Calu3 (cell line): ENCODE measurements around the gene TPMT. TPM values are rescaled to one million over a fixed set of nuclear protein-coding genes. Genes with fewer than 3 reads are reported as not detected.

Experiments
- BruUV-seq: library from RNA; stranded (reverse); fragments of 400-500 nt; replicated peaks from 2 replicates; lab custom pipeline; 2021; lab: Mats Ljungman, UMichigan
- CTCF ChIA-PET: fragments of 300-600 bp; sonication (Branson Sonifier 250); formaldehyde crosslinking; loops from one replicate; lab custom pipeline; 2022; ENCODE audit warnings: antibody characterized with exemption; lab: Charles Lee
- DNase-seq: peaks from one replicate; pipeline ENCODE4 v3.0.0; 2022
- H3K27ac Mint-ChIP-seq: one replicate; pipeline ENCODE4 v1.8.0; 2022; ENCODE audit warnings: mixed read lengths; ENCODE audit not compliant: unreplicated experiment
- H3K27me3 Mint-ChIP-seq: one replicate; pipeline ENCODE4 v1.8.0; 2022; ENCODE audit warnings: mixed read lengths; ENCODE audit not compliant: unreplicated experiment
- H3K36me3 Mint-ChIP-seq: one replicate; pipeline ENCODE4 v1.8.0; 2022; ENCODE audit warnings: mild to moderate bottlenecking, moderate library complexity, mixed read lengths; ENCODE audit not compliant: insufficient read depth, unreplicated experiment
- H3K4me1 Mint-ChIP-seq: one replicate; pipeline ENCODE4 v1.8.0; 2022; ENCODE audit warnings: mild to moderate bottlenecking, low read depth, mixed read lengths; ENCODE audit not compliant: unreplicated experiment
- H3K4me3 Mint-ChIP-seq: one replicate; pipeline ENCODE4 v1.8.0; 2022; ENCODE audit warnings: mild to moderate bottlenecking, low read depth, moderate library complexity, mixed read lengths; ENCODE audit not compliant: unreplicated experiment
- H3K9me3 Mint-ChIP-seq: one replicate; pipeline ENCODE4 v1.8.0; 2022; ENCODE audit warnings: low read depth, mixed read lengths; ENCODE audit not compliant: unreplicated experiment
- CTCF ChIP-seq: fragments of 200-600 bp; IDR thresholded peaks from one replicate; pipeline ENCODE4 v1.8.0; 2022; ENCODE audit warnings: antibody characterized with exemption; ENCODE audit not compliant: unreplicated experiment
- intact Hi-C: fragments of 100-400 bp; cut with micrococcal nuclease; formaldehyde crosslinking; loops from one replicate; pipeline ENCODE4 v1.10.0; 2022; ENCODE audit not compliant: unreplicated experiment
- total RNA-seq: library from RNA; stranded (reverse); gene quantifications from 2 replicates; pipeline ENCODE4 v1.2.3, GENCODE V29; 2022

The TPMT gene
- total RNA-seq, 1 experiment from 2014 or later: 7.6 TPM

GRCh38 chr6:18187701-18188100 lies 32.8 kb upstream of the TPMT start:
- no peak overlapping the region for H3K27ac Mint-ChIP-seq
- H3K4me1 Mint-ChIP-seq: no peaks in the 10 kb centered on the region
- no TSS peak for BruUV-seq
- DNase-seq: no peak
- intact Hi-C loops: no loop called here
- no peak for TF ChIP-seq CTCF
- H3K4me3 Mint-ChIP-seq: no peak overlapping the region
- no peaks in the 10 kb centered on the region for H3K9me3 Mint-ChIP-seq
- no peaks in the 10 kb centered on the region for H3K27me3 Mint-ChIP-seq
- H3K36me3 Mint-ChIP-seq: no peaks in the 10 kb centered on the region
- CTCF ChIA-PET: no interaction called here

- H3K27ac Mint-ChIP-seq: no peak overlapping the region
- H3K27me3 Mint-ChIP-seq: no peaks in the 10 kb centered on the region
- CTCF ChIA-PET: interaction anchor here (0.6 kb wide), 1 partner anchor 454 kb away, joined by 3 read pairs; no protein-coding TSS in a partner anchor
- H3K4me1 Mint-ChIP-seq: no peaks in the 10 kb centered on the region
- H3K9me3 Mint-ChIP-seq: no peaks in the 10 kb centered on the region
- intact Hi-C loops: no loop called here
- no peak for TF ChIP-seq CTCF
- H3K36me3 Mint-ChIP-seq: no peaks in the 10 kb centered on the region
- BruUV-seq: no TSS peak
- no peak overlapping the region for H3K4me3 Mint-ChIP-seq
- no peak for DNase-seq
These were observed 31.8 kb upstream of the TPMT start for GRCh38 chr6:18186540-18187250.

GRCh38 chr6:18186033-18186432 lies 31.2 kb upstream of the TPMT start:
- BruUV-seq: no TSS peak
- CTCF ChIA-PET: interaction anchor here (0.6 kb wide), 1 partner anchor 453 kb away, joined by 3 read pairs; no protein-coding TSS in a partner anchor
- H3K9me3 Mint-ChIP-seq: no peaks in the 10 kb centered on the region
- intact Hi-C loops: no loop called here
- H3K27me3 Mint-ChIP-seq: no peaks in the 10 kb centered on the region
- H3K36me3 Mint-ChIP-seq: no peaks in the 10 kb centered on the region
- H3K4me3 Mint-ChIP-seq: no peak overlapping the region
- no peak for TF ChIP-seq CTCF
- DNase-seq: no peak
- H3K4me1 Mint-ChIP-seq: no peaks in the 10 kb centered on the region
- H3K27ac Mint-ChIP-seq: no peak overlapping the region

GRCh38 chr6:18185624-18186023 lies 30.7 kb upstream of the TPMT start:
- DNase-seq: no peak
- Mint-ChIP-seq H3K4me1 (no peaks in the 10 kb centered on the region), H3K9me3 (no peaks in the 10 kb centered on the region), H3K36me3 (no peaks in the 10 kb centered on the region), H3K27me3 (no peaks in the 10 kb centered on the region), H3K27ac (no peak overlapping the region), H3K4me3 (no peak overlapping the region)
- CTCF ChIA-PET: interaction anchor here (0.6 kb wide), 1 partner anchor 453 kb away, joined by 3 read pairs; no protein-coding TSS in a partner anchor
- intact Hi-C loops: no loop called here
- no peak for TF ChIP-seq CTCF
- no TSS peak for BruUV-seq
